HG03060 (cell line): ENCODE measurements around the gene DEDD.

Experiments used
- ATAC-seq: cut with Tn5 transposase; IDR thresholded peaks from one replicate; pipeline ENCODE4 v1.9.1; 2021; ENCODE audit warnings: low read depth, moderate number of reproducible peaks; ENCODE audit not compliant: unreplicated experiment

The DEDD gene, protein sequence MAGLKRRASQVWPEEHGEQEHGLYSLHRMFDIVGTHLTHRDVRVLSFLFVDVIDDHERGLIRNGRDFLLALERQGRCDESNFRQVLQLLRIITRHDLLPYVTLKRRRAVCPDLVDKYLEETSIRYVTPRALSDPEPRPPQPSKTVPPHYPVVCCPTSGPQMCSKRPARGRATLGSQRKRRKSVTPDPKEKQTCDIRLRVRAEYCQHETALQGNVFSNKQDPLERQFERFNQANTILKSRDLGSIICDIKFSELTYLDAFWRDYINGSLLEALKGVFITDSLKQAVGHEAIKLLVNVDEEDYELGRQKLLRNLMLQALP

DNA sequence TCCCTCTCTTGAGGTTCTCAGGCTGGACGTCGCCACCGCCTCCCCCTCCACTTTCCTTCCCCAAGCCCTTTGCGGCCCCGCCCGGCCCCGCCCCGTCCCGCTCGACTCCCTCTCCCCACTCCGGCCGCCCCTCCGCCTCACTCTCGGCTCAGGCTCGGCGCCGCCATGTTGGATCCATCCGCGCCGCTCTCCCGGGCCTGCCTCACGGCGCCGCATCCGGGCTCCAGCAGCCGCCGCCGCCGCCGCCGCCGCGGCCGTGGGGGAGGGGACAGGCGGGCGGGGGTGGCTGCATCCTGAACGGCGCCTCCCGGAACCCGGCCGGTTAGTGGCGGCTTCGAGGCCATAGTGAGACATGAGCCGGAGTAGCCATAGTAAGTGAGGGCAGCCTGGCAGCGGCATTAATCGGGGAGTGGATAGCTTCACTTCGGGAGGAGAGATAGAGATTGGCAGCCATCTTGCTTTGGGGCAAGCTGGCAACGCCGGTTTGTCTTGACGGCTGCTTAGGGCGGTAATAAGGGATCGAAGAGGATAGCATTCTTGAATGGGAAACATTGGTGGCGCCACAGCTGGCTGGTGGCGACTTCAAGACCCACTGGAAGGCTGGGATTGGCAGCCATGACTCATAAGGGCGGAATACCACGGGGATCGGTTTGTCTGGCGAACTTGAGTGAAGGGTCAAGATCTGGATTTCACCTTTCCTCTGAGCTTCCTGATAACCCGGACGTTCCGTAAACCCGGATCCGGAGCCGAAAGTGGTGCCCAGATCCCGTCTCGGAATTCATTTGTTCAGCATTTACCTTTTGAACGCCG lies at the start of gene DEDD:
Gene DEDD, minus strand, starts transcription at position 258 of the 810 bp plus-strand sequence. CDS start 8,205 bp downstream, outside the sequence.
- peak; percentile 84 for ATAC-seq

DNA sequence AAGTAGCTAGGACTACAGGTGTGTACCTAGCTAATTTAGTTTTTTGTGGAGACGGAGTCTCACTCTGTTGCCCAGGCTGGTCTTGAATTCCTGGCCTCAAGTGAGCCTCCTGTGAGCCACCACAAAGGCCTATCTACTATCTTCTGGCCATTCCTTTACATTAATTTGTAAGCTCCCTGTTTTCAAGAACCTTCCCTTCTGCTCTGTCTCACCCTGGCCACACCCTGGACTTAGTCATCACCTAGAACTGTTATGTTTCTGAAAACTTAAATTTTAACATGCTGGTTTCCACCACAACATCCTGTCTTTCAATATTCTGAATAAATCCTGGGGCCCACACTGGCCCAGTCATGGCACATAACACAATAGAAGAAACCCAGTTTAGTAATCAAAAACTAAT lies 49.7 kb upstream of the DEDD start:
- no peak for ATAC-seq

DNA sequence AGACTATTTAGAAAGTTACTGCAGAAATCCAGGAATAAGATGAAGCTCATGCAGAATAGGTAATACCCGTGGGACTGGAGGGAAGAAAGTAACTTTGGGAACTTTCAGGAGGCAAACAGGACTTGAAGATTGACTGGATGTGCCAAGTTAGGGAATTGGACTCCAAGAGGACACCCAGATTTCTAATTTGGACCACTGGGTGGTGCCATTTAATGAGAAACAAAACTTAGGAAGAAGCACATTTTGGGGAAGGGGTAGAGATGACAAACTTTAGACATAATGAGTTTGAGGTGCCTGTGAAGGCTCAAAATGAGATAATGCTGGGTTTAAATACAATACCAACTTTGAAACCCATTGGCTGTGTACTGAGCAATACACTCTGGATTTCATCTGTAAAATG lies 48.2 kb upstream of the DEDD start:
- ATAC-seq, result no peak

DNA sequence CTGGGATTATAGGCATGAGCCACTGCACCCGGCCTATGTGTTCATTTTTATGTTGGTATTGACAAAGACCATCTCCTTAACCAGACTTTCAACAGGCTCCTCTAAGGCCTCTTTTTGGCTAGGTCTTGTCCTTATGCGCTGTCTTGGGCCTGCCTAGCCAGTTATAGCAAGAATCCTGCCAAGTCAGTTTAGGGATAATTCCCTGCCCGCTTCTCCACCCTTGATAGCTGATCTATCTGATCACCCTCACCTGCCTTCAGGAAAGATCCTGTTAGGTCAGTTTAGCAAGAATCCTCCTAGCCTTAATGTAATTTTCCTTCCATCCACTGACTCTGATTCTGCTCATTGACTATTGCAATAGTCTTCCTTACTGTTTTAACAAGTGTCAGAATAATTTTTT lies 47.2 kb upstream of the DEDD start:
- ATAC-seq, result no peak

DNA sequence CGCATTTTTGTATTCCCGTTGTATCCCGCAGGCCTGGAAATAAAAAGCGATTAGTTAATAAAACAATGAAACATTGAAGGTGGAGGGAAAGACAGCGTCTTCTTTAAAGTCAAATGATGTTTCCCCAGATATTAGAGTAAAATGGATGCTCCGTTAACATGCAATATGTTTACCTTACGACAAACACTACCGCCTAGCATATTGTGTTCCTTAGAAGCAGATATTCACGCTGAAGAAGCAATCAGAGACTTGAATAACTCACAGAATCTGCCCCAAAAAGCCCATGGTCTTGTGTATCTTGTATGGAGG lies 45.4 kb upstream of the DEDD start:
- ATAC-seq, result no peak

DNA sequence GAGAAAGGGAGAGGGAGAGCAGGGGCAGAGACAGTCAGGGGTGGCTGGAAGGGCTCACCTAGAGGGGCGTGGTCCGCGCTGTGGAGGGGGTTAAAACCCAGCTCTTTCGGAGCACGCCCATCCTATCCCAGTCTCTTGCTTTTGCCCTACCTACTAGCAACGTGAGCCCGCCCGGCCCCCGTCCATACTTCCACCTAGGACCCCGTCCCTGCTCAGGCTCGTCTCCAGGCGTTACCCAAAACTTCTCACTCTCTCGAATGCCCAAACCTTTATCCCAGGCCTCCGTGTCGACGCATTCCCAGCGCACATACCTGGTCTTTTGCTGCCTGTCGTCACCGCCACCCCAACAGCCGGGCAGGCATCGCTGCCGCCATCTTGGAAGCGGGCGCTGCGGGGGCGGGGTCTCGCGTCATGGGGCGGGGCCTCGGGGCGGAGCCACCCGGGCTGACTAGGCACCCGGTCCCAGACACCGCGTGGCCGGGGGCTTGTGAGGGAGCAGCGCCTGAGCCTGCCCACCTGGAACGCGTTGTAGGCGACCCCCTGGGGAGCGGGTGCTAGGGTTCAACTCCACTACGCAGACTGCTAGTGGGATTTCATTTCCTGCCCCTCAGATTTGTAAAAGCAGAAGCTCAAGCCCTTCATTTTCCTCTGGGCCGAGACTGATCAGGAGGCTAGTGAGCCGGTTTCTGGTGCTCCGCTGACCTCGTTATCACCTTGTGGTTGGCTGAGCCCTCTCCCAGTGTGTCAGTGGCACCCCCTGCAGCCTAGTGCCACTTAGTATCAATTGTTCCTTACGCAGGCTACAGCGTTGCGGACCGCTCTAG lies 44.9 kb upstream of the DEDD start, which contains the start of gene B4GALT3:
Gene B4GALT3, minus strand, starts transcription at position 396 of the 824 bp plus-strand sequence. CDS start 1,447 bp downstream, outside the sequence.
- ATAC-seq, result peak; percentile 50

DNA sequence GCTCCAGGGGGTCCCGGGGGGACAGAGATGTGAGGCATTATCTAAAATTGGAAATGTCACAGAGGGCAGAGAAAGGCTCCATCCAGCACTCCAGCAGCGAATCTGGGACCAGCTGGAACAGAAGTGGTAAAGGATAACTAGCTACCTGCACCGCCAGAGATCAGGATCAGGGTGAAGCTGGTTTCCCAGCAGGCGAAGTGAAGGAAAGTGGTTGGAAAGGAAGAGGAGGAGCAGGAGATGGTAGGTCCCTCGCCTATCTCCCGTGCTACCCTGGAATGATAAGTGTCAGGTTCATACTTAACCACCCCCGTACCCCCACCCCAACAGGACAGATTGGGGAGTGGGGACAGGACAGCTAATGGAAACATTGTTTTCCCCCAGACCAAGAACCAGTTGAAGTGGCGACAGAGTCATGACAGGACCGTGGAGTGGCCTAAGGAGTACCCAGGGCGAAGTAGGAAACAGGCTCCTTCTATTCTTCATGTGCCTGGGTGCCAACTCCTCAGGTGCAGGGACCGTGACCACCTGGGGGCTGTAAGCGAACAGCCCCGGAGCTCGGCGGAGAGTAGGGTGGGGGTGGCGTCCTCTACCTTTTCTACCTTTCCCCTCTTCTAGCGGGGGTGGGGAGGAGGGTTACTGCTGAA lies 44.1 kb upstream of the DEDD start:
- no peak for ATAC-seq

DNA sequence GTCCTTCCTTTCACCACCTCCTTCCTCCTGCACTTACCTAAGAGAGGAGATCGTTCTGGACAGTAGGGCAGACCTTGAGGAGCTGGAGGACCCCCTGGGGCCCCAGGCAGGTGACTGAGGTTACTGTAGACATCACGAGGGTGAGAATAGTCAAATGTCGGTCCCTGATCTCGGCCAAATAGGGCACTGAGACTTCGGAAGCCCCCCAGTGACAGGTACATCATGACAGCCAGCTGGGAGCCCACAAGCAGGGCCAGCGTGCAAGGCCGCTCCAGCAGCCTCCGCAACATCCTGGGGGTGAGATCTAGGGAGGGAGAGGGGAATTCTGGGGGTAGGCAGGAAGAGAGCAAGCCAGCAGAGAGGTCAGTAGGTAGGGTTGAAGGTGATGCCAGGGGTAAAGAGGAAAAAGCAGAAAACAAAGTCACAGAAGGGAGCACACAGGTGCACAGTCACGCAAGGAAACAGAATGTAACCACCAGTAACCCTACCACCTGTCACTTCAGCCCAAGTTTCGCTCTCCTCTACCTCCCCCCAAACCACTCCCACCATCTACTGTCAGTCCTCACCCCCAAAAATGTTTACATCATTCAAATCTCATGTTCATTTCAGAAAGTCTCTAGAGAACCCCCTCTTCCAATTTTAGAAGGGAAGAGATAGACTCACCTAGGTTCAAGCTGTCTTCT lies 43.4 kb upstream of the DEDD start:
- no peak for ATAC-seq

DNA sequence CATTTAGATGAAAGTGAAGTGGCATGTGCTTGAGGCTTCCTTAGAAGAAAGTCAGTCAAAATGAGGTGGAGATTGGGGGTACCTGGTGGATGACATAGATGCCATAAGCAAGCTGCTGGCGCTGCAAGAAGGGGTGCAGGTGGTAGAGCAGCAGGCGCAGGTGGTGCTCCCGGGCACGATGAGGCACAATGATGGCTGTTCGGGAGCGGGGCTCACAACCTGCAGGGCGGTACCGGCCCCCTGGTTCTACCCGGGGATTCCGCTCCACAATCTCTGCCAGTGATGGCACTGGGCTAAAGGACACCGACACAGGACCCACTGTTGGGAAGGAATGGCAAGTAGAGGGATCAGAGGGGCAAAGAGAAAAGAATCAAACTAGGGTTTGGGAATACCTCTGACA lies 42.4 kb upstream of the DEDD start:
- ATAC-seq, result no peak

DNA sequence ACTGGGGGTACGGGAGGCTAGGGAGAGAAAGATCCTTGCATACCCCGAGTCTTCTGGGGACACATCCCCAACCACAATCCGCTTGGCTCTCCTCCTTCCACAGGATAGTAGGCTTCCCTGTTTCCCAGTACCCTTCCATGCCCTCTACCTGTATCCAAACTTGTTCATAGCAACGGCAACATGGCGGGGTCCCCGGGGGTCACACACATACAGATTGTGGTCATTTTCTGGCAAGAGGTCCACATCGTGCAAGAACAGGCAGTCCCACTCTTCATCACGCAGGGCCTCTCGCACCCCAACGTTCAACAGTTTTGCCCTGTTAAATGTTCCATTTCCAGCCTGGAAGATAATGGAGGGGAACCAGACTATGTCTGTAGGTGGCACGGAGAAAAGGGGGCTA lies 41.2 kb upstream of the DEDD start:
- ATAC-seq, result no peak

DNA sequence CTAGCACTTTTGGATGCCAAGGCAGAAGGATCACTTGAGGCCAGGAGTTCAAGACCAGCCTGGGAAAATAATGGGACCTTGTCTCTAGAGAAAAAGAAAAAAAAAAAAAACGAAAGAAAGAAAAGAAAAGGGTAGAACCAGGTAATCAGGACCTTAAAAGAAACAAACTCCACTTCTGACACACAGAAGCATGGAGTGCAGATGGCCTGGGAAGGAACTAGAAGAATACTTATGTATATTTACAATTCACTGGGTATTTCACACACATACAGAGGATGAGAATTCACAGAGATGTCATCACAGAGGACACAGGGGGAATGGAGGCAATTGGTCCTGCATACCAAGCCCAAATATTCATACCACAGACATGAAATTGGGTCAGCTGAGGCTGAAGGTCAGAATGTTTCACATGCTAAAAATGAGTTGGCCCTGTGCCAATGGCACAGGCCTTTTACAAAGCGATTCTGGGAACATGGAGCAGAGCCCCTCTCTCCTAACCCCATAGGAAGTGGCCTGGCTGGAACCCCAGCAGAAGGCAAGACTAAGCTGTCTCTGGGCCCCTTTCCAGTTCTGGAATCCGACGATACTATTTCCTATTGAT lies 40.4 kb upstream of the DEDD start:
- no peak for ATAC-seq

DNA sequence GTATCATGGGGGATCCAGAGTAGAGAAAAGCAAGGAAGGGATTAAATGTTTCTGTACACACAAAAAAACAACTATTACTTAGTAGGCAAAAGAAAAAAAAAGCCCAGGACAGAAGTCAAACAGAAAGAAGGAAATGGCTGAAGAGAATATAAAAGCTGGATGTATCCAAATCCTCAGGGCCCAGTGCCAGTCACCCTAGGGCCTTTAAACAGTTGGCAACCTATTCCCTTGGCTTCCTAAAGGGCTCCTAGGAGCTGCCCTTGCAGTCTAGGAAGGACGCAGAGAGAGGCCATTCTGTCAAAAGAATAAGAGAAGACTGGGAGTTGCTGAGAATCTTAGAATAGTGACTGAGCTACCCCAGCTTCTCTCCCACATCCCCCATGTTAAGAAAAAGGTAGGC lies 39.9 kb upstream of the DEDD start:
- no peak for ATAC-seq

DNA sequence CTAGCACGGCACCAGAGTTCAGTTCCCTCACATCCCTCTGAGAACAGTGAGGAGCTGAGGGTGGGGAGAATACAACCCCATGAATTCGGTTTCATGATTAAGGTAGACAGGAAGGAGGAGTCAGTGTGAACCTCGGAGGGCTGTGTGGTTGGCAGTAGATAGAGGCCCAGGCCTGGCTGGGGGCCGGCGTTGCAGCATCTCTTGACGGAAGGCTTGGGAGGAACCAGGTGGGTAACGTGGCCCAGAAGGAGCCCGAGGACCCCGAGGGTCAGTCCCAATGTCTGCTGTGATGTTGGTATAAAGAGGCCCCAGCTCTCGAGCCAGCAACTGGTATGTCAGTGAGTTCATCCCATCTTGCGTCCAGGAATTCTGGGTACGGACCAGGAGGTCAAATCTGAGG lies 39.2 kb upstream of the DEDD start:
- ATAC-seq, result no peak

DNA sequence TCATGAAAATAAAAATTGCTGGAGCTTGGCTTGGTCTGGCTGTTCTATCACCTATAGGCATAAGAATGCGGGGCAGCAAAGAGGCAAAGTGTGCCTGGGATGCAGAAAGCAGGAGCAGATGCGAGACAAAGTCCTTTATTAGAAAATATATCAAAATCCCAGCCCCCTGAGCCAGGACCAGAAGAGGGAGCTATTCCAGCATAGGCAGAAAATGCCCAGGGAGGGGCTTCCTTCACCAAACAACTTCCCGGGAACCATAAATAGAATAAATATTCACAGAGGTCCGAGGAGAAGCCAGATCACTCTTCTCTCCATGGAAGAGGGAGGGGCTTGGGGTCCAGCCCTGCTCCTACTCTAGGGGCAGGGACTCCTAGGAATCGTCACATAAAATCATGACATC lies 38.7 kb upstream of the DEDD start:
- ATAC-seq, result no peak

DNA sequence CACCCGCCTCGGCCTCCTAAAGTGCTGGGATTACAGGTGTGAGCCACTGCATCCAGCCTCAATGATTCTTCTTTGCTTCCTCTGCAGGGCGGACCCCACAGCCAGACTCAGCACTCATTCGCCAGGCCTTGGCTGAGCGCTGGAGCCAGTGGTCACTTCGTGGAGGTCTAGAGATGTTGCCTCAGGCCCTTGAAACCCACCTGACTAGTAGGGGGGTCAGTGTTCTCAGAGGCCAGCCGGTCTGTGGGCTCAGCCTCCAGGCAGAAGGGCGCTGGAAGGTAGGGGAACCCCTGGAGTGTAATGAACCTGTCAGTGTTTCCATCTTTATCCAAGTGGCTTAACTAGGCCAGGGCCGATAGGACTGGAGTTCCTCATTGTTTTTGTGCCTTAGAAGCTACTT lies 36.4 kb upstream of the DEDD start:
- ATAC-seq, result no peak

DNA sequence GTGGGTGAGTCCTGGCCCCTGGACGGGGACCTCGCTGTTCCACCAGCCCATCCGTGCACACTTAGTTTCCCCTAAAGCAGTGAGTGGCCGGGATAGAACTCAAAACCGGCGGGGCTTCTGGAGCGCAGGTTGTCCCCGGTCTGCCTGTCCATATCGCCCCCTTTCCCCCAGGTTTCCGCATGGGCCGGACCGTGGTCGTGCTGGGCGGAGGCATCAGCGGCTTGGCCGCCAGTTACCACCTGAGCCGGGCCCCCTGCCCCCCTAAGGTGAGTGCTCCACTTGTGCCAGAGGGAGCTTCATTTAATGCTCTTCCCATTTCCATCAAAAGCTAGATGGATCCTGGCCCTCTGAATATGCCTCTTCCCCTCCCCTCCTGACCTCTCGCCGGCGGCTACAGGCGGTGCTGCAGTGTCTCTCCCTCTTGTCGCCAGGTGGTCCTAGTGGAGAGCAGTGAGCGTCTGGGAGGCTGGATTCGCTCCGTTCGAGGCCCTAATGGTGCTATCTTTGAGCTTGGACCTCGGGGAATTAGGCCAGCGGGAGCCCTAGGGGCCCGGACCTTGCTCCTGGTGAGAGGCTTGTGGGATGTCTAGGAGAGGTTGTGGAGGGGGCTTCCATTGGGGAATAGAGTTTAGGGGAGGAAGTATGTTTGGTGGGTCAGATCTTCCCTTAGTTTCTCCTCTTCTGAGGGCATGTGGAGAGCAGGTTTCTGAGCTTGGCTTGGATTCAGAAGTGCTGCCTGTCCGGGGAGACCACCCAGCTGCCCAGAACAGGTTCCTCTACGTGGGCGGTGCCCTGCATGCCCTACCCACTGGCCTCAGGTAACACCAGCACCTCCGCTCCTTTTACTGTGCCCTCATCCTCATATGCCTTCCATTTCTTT lies 34.4 kb upstream of the DEDD start:
- no peak for ATAC-seq

DNA sequence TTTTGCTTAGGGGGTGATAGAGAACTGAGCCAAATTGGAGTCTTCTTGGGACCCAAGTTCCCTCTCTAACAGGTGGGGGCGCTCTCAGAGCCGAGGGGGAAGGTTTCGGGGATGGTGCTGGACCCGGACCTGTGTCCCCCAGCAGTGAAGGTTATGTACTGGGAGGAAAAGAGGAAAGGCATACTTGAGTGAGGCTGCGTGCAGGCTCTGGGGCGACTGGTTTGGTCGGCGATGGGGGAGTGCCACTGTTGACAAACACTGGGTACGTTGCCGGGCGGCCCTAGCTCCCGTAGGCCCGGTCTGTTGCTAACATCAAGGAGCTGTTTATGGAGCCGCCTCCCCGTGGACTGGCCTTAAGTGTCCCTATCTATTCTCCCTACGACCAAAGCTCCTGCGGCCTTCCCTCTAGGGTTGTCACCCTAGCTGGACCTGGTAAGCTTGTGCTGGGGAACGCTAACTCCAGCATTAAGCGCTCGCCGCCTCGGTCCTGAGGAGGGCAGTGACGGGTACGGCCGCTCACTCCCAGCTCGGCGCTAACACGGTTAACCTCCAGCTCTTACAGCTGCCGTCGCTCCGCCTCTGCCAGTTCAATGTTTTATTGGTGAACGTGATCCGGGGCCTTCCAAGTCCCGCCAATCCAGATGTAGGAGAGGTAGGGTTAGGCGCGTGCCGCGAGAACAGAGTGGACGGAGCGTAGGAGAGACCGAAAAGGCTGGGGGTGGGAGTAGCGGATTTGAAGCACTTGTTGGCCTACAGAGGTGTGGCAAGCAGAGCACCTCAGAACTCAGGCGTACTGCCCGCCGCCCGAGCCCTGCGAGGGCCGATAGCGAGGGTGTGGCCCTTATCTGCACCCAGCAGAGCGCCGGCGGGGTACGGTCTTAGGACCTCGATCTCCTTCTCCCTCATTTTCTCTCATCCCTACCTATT lies 33.5 kb upstream of the DEDD start, which contains the start of gene PPOX:
Gene PPOX, plus strand, starts transcription at position 685 of the 927 bp plus-strand sequence. CDS start 422 bp downstream, outside the sequence.
- ATAC-seq, result peak; percentile 97
